ENCODE results near the gene BCAS3. TPM values are rescaled to one million over a fixed set of nuclear protein-coding genes. Genes with fewer than 3 reads are reported as not detected.

Gene BCAS3
- 21.0 TPM for polyA plus RNA-seq (2013)

GRCh38 chr17:60677308-60678117 is at the start of gene BCAS3:
Gene BCAS3, plus strand, starts transcription at chr17:60677851.
- CTCF ChIA-PET: no interaction called here
- peak within 1 kb of the TSS; percentile 81 to 90 (median 87) for H3K4me3 ChIP-seq (ENCODE audit: control insufficient read depth in 1 of 7, extremely low read depth in 1 of 7, insufficient read depth in 4 of 7, low read depth in 2 of 7, low read length in 6 of 7)
- no peaks in the 10 kb centered on the region for H3K9me3 ChIP-seq (ENCODE audit: control extremely low read depth in 1 of 5, control insufficient read depth in 4 of 5, insufficient read depth in 2 of 5, low read depth in 1 of 5, low read length in 4 of 5)
- peak within 1 kb of the TSS; percentile 78 to 84 for H3K27ac ChIP-seq (ENCODE audit: insufficient read depth in 1 of 2, low read depth in 1 of 2, low read length in 2 of 2, poor library complexity in 1 of 2, severe bottlenecking in 2 of 2)
- peaks cover 6 to 10% (median 7%) of the 10 kb centered on the region in 4 experiments for H3K4me1 ChIP-seq (ENCODE audit: control extremely low read depth in 1 of 4, control insufficient read depth in 4 of 4, insufficient read depth in 4 of 4, low read length in 3 of 4)
- POLR2A ChIA-PET: interaction anchor here (0.6 kb wide), 1 partner anchor 1038 kb away, joined by 3 read pairs; no protein-coding TSS in a partner anchor
- no peaks in the 10 kb centered on the region for H3K27me3 ChIP-seq (replicated peaks in 2 of 5; ENCODE audit: control insufficient read depth in 4 of 5, insufficient read depth in 5 of 5, low read length in 4 of 5)
- peak; percentile 98 to 99 (median 99) for DNase-seq
- 0% methylated on average over 42 of the region's 51 CpGs for WGBS (ENCODE audit: insufficient coverage)
- H3K36me3 ChIP-seq (ENCODE audit: control insufficient read depth in 4 of 4, insufficient read depth in 4 of 4, low read length in 3 of 4): no peaks in the 10 kb centered on the region

- no peak overlapping the region for H3K27ac ChIP-seq (ENCODE audit: insufficient read depth in 1 of 2, low read depth in 1 of 2, low read length in 2 of 2, poor library complexity in 1 of 2, severe bottlenecking in 2 of 2)
- peaks cover 0 to 3% (median 0%) of the 10 kb centered on the region in 4 experiments for H3K4me1 ChIP-seq (ENCODE audit: control extremely low read depth in 1 of 4, control insufficient read depth in 4 of 4, insufficient read depth in 4 of 4, low read length in 3 of 4)
- no peaks in the 10 kb centered on the region for H3K9me3 ChIP-seq (ENCODE audit: control extremely low read depth in 1 of 5, control insufficient read depth in 4 of 5, insufficient read depth in 2 of 5, low read depth in 1 of 5, low read length in 4 of 5)
- 100% methylated on average over 4 of the region's 6 CpGs for WGBS (ENCODE audit: insufficient coverage)
- peaks cover 5 to 18% (median 15%) of the 10 kb centered on the region in 4 experiments for H3K36me3 ChIP-seq (ENCODE audit: control insufficient read depth in 4 of 4, insufficient read depth in 4 of 4, low read length in 3 of 4)
- POLR2A ChIA-PET: no interaction called here
- no peak overlapping the region for H3K4me3 ChIP-seq (ENCODE audit: control insufficient read depth in 1 of 7, extremely low read depth in 1 of 7, insufficient read depth in 4 of 7, low read depth in 2 of 7, low read length in 6 of 7)
- no peaks in the 10 kb centered on the region for H3K27me3 ChIP-seq (replicated peaks in 2 of 5; ENCODE audit: control insufficient read depth in 4 of 5, insufficient read depth in 5 of 5, low read length in 4 of 5)
- CTCF ChIA-PET: no interaction called here
- DNase-seq: no peak
These were observed 49.3 kb upstream of the BCAS3 start for GRCh38 chr17:60628252-60628889.

- Histone ChIP-seq H3K4me3 (ENCODE audit: control insufficient read depth in 1 of 7, extremely low read depth in 1 of 7, insufficient read depth in 4 of 7, low read depth in 2 of 7, low read length in 6 of 7) (no peak overlapping the region), H3K27me3 (replicated peaks in 2 of 5; ENCODE audit: control insufficient read depth in 4 of 5, insufficient read depth in 5 of 5, low read length in 4 of 5) (no peaks in the 10 kb centered on the region), H3K27ac (ENCODE audit: insufficient read depth in 1 of 2, low read depth in 1 of 2, low read length in 2 of 2, poor library complexity in 1 of 2, severe bottlenecking in 2 of 2) (no peak overlapping the region), H3K9me3 (ENCODE audit: control extremely low read depth in 1 of 5, control insufficient read depth in 4 of 5, insufficient read depth in 2 of 5, low read depth in 1 of 5, low read length in 4 of 5) (no peaks in the 10 kb centered on the region), H3K4me1 (ENCODE audit: control extremely low read depth in 1 of 4, control insufficient read depth in 4 of 4, insufficient read depth in 4 of 4, low read length in 3 of 4) (peaks cover 0 to 3% (median 0%) of the 10 kb centered on the region in 4 experiments), H3K36me3 (ENCODE audit: control insufficient read depth in 4 of 4, insufficient read depth in 4 of 4, low read length in 3 of 4) (peaks cover 2 to 24% (median 18%) of the 10 kb centered on the region in 4 experiments)
- no peak for DNase-seq
- ChIA-PET CTCF (interaction anchor here (2.4 kb wide), 1 partner anchor 11 kb away, joined by 23 read pairs; no protein-coding TSS in a partner anchor), POLR2A (no interaction called here)
- 100% methylated on average over 2 of the region's 2 CpGs for WGBS (ENCODE audit: insufficient coverage)
These were observed 48.5 kb upstream of the BCAS3 start for GRCh38 chr17:60629120-60629519.

- Histone ChIP-seq H3K4me3 (ENCODE audit: control insufficient read depth in 1 of 7, extremely low read depth in 1 of 7, insufficient read depth in 4 of 7, low read depth in 2 of 7, low read length in 6 of 7) (no peak overlapping the region), H3K27ac (ENCODE audit: insufficient read depth in 1 of 2, low read depth in 1 of 2, low read length in 2 of 2, poor library complexity in 1 of 2, severe bottlenecking in 2 of 2) (no peak overlapping the region), H3K4me1 (ENCODE audit: control extremely low read depth in 1 of 4, control insufficient read depth in 4 of 4, insufficient read depth in 4 of 4, low read length in 3 of 4) (peaks cover 0 to 3% (median 0%) of the 10 kb centered on the region in 4 experiments), H3K27me3 (replicated peaks in 2 of 5; ENCODE audit: control insufficient read depth in 4 of 5, insufficient read depth in 5 of 5, low read length in 4 of 5) (no peaks in the 10 kb centered on the region), H3K36me3 (ENCODE audit: control insufficient read depth in 4 of 4, insufficient read depth in 4 of 4, low read length in 3 of 4) (peaks cover 3 to 29% (median 19%) of the 10 kb centered on the region in 4 experiments), H3K9me3 (ENCODE audit: control extremely low read depth in 1 of 5, control insufficient read depth in 4 of 5, insufficient read depth in 2 of 5, low read depth in 1 of 5, low read length in 4 of 5) (no peaks in the 10 kb centered on the region)
- no peak for DNase-seq
- ChIA-PET POLR2A (no interaction called here), CTCF (interaction anchor here (1.4 to 2.4 kb wide), 2 partner anchors 10 to 53 kb away, joined by 4 to 23 read pairs; no protein-coding TSS in a partner anchor)
- WGBS (ENCODE audit: insufficient coverage): no CpG with 5 or more reads among the region's 5 CpGs
These were observed 47.3 kb upstream of the BCAS3 start for GRCh38 chr17:60630352-60630751.

GRCh38 chr17:60631119-60631518 is 46.5 kb upstream of the BCAS3 start:
- Histone ChIP-seq H3K36me3 (ENCODE audit: control insufficient read depth in 4 of 4, insufficient read depth in 4 of 4, low read length in 3 of 4) (peaks cover 10 to 37% (median 19%) of the 10 kb centered on the region in 4 experiments), H3K9me3 (ENCODE audit: control extremely low read depth in 1 of 5, control insufficient read depth in 4 of 5, insufficient read depth in 2 of 5, low read depth in 1 of 5, low read length in 4 of 5) (no peaks in the 10 kb centered on the region), H3K27me3 (replicated peaks in 2 of 5; ENCODE audit: control insufficient read depth in 4 of 5, insufficient read depth in 5 of 5, low read length in 4 of 5) (no peaks in the 10 kb centered on the region), H3K4me1 (ENCODE audit: control extremely low read depth in 1 of 4, control insufficient read depth in 4 of 4, insufficient read depth in 4 of 4, low read length in 3 of 4) (peaks cover 0 to 3% (median 0%) of the 10 kb centered on the region in 4 experiments), H3K27ac (ENCODE audit: insufficient read depth in 1 of 2, low read depth in 1 of 2, low read length in 2 of 2, poor library complexity in 1 of 2, severe bottlenecking in 2 of 2) (no peak overlapping the region), H3K4me3 (ENCODE audit: control insufficient read depth in 1 of 7, extremely low read depth in 1 of 7, insufficient read depth in 4 of 7, low read depth in 2 of 7, low read length in 6 of 7) (no peak overlapping the region)
- DNase-seq: peak in 2 of 3 donors; percentile 10 to 17
- CTCF ChIA-PET: interaction anchor here (2.0 to 2.4 kb wide), 2 partner anchors 9 to 32 kb away, joined by 6 to 23 read pairs; partner anchors contain the start of gene PPM1D
- POLR2A ChIA-PET: no interaction called here
- 90% methylated on average over 3 of the region's 6 CpGs for WGBS (ENCODE audit: insufficient coverage)

GRCh38 chr17:60637683-60638082 is 40.0 kb upstream of the BCAS3 start:
- 100% methylated on average over 2 of the region's 2 CpGs for WGBS (ENCODE audit: insufficient coverage)
- H3K36me3 ChIP-seq (ENCODE audit: control insufficient read depth in 4 of 4, insufficient read depth in 4 of 4, low read length in 3 of 4): peaks cover 5 to 37% (median 33%) of the 10 kb centered on the region in 4 experiments
- ChIA-PET POLR2A (interaction anchor here (1.2 kb wide), 1 partner anchor 68 kb away, joined by 3 read pairs; no protein-coding TSS in a partner anchor), CTCF (interaction anchor here (0.7 to 2.7 kb wide), 8 partner anchors 12 to 173 kb away, joined by 3 to 12 read pairs (median 4); partner anchors contain the start of gene PPM1D)
- no peaks in the 10 kb centered on the region for H3K27me3 ChIP-seq (replicated peaks in 2 of 5; ENCODE audit: control insufficient read depth in 4 of 5, insufficient read depth in 5 of 5, low read length in 4 of 5)
- H3K4me1 ChIP-seq (ENCODE audit: control extremely low read depth in 1 of 4, control insufficient read depth in 4 of 4, insufficient read depth in 4 of 4, low read length in 3 of 4): peaks cover 0 to 2% (median 0%) of the 10 kb centered on the region in 4 experiments
- DNase-seq: no peak
- no peak overlapping the region for H3K27ac ChIP-seq (ENCODE audit: insufficient read depth in 1 of 2, low read depth in 1 of 2, low read length in 2 of 2, poor library complexity in 1 of 2, severe bottlenecking in 2 of 2)
- H3K9me3 ChIP-seq (ENCODE audit: control extremely low read depth in 1 of 5, control insufficient read depth in 4 of 5, insufficient read depth in 2 of 5, low read depth in 1 of 5, low read length in 4 of 5): no peaks in the 10 kb centered on the region
- no peak overlapping the region for H3K4me3 ChIP-seq (ENCODE audit: control insufficient read depth in 1 of 7, extremely low read depth in 1 of 7, insufficient read depth in 4 of 7, low read depth in 2 of 7, low read length in 6 of 7)

Measured in common myeloid progenitor, CD34-positive (primary cell).